Stomach (tissue), 4 donors: Measurements from ENCODE around the gene ARHGAP24.

Experiments
- EP300 ChIP-seq: sonication (generic); formaldehyde crosslinking; IDR thresholded peaks from one replicate; pipeline ENCODE4 v1.6.1; 2017; ENCODE audit warnings: antibody characterized with exemption
- POLR2A ChIP-seq, 4 donors: fragments of 450-650 bp; IDR thresholded peaks; one replicate each; pipeline ENCODE4 v1.6.1; 2016; ENCODE audit warnings: antibody characterized with exemption in 4 of 4, control low read depth in 2 of 4, mild to moderate bottlenecking in 1 of 4, moderate library complexity in 1 of 4
- POLR2AphosphoS5 ChIP-seq, 3 donors: sonication (generic); formaldehyde crosslinking; IDR thresholded peaks; one replicate each; pipeline ENCODE4 v1.6.1; 2016; ENCODE audit warnings: antibody characterized with exemption in 3 of 3
- TF ChIP-seq, protein P1 (sequence below), 7 experiments: fragments of 450-650 bp in 4 of 7; fragments of 200-600 bp in 3 of 7; sonication (generic) in 3 of 7; IDR thresholded peaks; one replicate each; pipeline ENCODE4 v1.5.1; 2016 to 2019; ENCODE audit warnings: antibody characterized with exemption in 7 of 7, control low read depth in 2 of 7, mild to moderate bottlenecking in 1 of 7

DNA sequence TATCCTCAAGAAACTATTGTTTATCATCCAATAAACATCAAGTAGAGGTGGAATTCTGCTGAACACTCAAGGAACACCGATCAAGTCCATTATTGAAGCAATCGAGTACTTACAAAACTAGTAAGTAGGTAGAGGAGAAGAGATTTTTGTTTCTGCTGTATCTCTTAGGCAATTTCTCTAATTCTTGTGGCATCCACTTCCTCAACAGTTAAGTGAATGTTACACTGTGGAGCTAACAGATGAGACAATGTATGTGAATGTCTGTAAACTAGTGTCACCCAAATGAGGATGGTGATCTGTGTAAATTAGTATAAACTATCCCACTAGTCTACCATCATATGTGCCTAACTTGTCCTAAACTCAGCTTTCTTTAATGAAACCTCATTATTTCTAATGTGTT is 261.6 kb downstream of the ARHGAP24 start:
- no peak for TF ChIP-seq POLR2A (IDR thresholded peaks at IDR 0.05)
- TF ChIP-seq, protein P1, sequence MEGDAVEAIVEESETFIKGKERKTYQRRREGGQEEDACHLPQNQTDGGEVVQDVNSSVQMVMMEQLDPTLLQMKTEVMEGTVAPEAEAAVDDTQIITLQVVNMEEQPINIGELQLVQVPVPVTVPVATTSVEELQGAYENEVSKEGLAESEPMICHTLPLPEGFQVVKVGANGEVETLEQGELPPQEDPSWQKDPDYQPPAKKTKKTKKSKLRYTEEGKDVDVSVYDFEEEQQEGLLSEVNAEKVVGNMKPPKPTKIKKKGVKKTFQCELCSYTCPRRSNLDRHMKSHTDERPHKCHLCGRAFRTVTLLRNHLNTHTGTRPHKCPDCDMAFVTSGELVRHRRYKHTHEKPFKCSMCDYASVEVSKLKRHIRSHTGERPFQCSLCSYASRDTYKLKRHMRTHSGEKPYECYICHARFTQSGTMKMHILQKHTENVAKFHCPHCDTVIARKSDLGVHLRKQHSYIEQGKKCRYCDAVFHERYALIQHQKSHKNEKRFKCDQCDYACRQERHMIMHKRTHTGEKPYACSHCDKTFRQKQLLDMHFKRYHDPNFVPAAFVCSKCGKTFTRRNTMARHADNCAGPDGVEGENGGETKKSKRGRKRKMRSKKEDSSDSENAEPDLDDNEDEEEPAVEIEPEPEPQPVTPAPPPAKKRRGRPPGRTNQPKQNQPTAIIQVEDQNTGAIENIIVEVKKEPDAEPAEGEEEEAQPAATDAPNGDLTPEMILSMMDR (IDR thresholded peaks at IDR 0.05): no peak
- no peak for TF ChIP-seq POLR2AphosphoS5 (IDR thresholded peaks at IDR 0.05)
- TF ChIP-seq EP300: no peak
